ENCODE results near the gene NECTIN3.

NECTIN3 gene

GRCh38 chr3:111087924-111088469 is 16.4 kb downstream of the NECTIN3 start:
- no peak for TF ChIP-seq CTCF (IDR thresholded peaks at IDR 0.05)
- Histone ChIP-seq H3K9me3 (no peaks in the 10 kb centered on the region), H3K27ac (peak overlapping the region in 1 of 2 donors; percentile 3), H3K27me3 (no peaks in the 10 kb centered on the region), H3K4me3 (no peak overlapping the region), H3K36me3 (no peaks in the 10 kb centered on the region), H3K4me1 (peaks cover 0 to 65% (median 8%) of the 10 kb centered on the region in 4 donors)
- intact Hi-C loops (cut with DNase I; ENCODE audit: low total_unique reads): no loop called here
- DNase-seq: no peak

- no peaks in the 10 kb centered on the region for H3K27me3 ChIP-seq
- H3K4me1 ChIP-seq: peaks cover 0 to 39% (median 0%) of the 10 kb centered on the region in 4 donors
Observed at GRCh38 chr3:111096487-111097209, 25.0 kb downstream of the NECTIN3 start.

GRCh38 chr3:111103807-111104206 is 32.2 kb downstream of the NECTIN3 start:
- no peak for TF ChIP-seq CTCF (IDR thresholded peaks at IDR 0.05)
- H3K27me3 ChIP-seq: no peaks in the 10 kb centered on the region
- no peak overlapping the region for H3K27ac ChIP-seq
- H3K4me1 ChIP-seq: peaks cover 0 to 35% (median 1%) of the 10 kb centered on the region in 4 donors
- no peak overlapping the region for H3K4me3 ChIP-seq
- intact Hi-C loops (cut with DNase I; ENCODE audit: low total_unique reads): no loop called here
- H3K9me3 ChIP-seq: peaks cover 0 to 9% (median 0%) of the 10 kb centered on the region in 3 donors
- DNase-seq: no peak
- no peaks in the 10 kb centered on the region for H3K36me3 ChIP-seq

More at GRCh38 chr3:111096487-111097209, 25.0 kb downstream of the NECTIN3 start:
- intact Hi-C loops (cut with DNase I; ENCODE audit: low total_unique reads): no loop called here
- Histone ChIP-seq H3K36me3 (no peaks in the 10 kb centered on the region), H3K9me3 (no peaks in the 10 kb centered on the region), H3K27ac (no peak overlapping the region), H3K4me3 (no peak overlapping the region)
- DNase-seq: no peak
- no peak for TF ChIP-seq CTCF (IDR thresholded peaks at IDR 0.05)

- Histone ChIP-seq H3K9me3 (peaks cover 0 to 9% (median 0%) of the 10 kb centered on the region in 3 donors), H3K27me3 (no peaks in the 10 kb centered on the region), H3K4me1 (peaks cover 0 to 38% (median 1%) of the 10 kb centered on the region in 4 donors), H3K4me3 (no peak overlapping the region), H3K36me3 (no peaks in the 10 kb centered on the region), H3K27ac (no peak overlapping the region)
- DNase-seq: no peak
- no peak for TF ChIP-seq CTCF (IDR thresholded peaks at IDR 0.05)
- intact Hi-C loops (cut with DNase I; ENCODE audit: low total_unique reads): no loop called here
Observed at GRCh38 chr3:111106993-111107661, 35.5 kb downstream of the NECTIN3 start.

GRCh38 chr3:111107662-111108035 is 36.0 kb downstream of the NECTIN3 start:
- intact Hi-C loops (cut with DNase I; ENCODE audit: low total_unique reads): no loop called here
- H3K27me3 ChIP-seq: no peaks in the 10 kb centered on the region
- no peaks in the 10 kb centered on the region for H3K36me3 ChIP-seq
- DNase-seq: no peak
- peaks cover 0 to 9% (median 0%) of the 10 kb centered on the region in 3 donors for H3K9me3 ChIP-seq
- H3K4me1 ChIP-seq: peaks cover 0 to 38% (median 1%) of the 10 kb centered on the region in 4 donors
- no peak overlapping the region for H3K4me3 ChIP-seq
- no peak for TF ChIP-seq CTCF (IDR thresholded peaks at IDR 0.05)
- no peak overlapping the region for H3K27ac ChIP-seq
